Esophagus muscularis mucosa (tissue), 3 donors: ENCODE results near the gene PRORP.

Experiments used
- CTCF ChIP-seq, 3 experiments: fragments of 200-600 bp in 2 of 3; fragments of 450-650 bp in 1 of 3; sonication (generic) in 2 of 3; IDR thresholded peaks; one replicate each; pipeline ENCODE4 v1.5.1; 2017 to 2019; ENCODE audit warnings: antibody characterized with exemption in 3 of 3, mild to moderate bottlenecking in 2 of 3, moderate library complexity in 1 of 3
- POLR2AphosphoS5 ChIP-seq, 2 donors: sonication (generic); formaldehyde crosslinking; IDR thresholded peaks; one replicate each; pipeline ENCODE4 v1.6.1; 2017; ENCODE audit warnings: antibody characterized with exemption in 2 of 2

GRCh38 chr14:35073486-35073885, 48.9 kb upstream of the PRORP start:
- TF ChIP-seq POLR2AphosphoS5 (IDR thresholded peaks at IDR 0.05), result no peak
- no peak for TF ChIP-seq CTCF (IDR thresholded peaks at IDR 0.05)
